SK-N-SH treated with all-trans-retinoic acid at 6 μM for 48 hours (cell line): ENCODE measurements around the gene RTN4RL1.

Experiments
- ATAC-seq: fragments of 200-7000 bp; cut with Tn5 transposase; 3 replicates; pipeline ENCODE4 v1.9.1; 2020; ENCODE audit warnings: mild to moderate bottlenecking, moderate library complexity
- ARNTL ChIP-seq: fragments of 450-650 bp; formaldehyde crosslinking; IDR thresholded peaks from 2 replicates; pipeline ENCODE4 v1.5.0; 2020; ENCODE audit warnings: low read depth, mild to moderate bottlenecking, moderate library complexity, borderline replicate concordance
- BACH2 ChIP-seq: fragments of 250-450 bp; sonication (Bioruptor Pico); IDR thresholded peaks from 2 replicates; pipeline ENCODE4 v1.9.0; 2021; ENCODE audit warnings: mild to moderate bottlenecking, borderline replicate concordance
- CSDC2 ChIP-seq: fragments of 250-450 bp; sonication (Bioruptor Pico); IDR thresholded peaks from 2 replicates; pipeline ENCODE4 v1.5.0; 2020; ENCODE audit warnings: mild to moderate bottlenecking, moderate library complexity
- CSRNP3 ChIP-seq: fragments of 250-450 bp; sonication (Bioruptor Pico); IDR thresholded peaks from 2 replicates; pipeline ENCODE4 v1.5.1; 2021; ENCODE audit warnings: mild to moderate bottlenecking, moderate library complexity
- ESRRG ChIP-seq: fragments of 250-450 bp; sonication (Bioruptor Pico); IDR thresholded peaks from 2 replicates; pipeline ENCODE4 v1.6.1; 2021; ENCODE audit warnings: mild to moderate bottlenecking
- GLIS3 ChIP-seq: fragments of 250-450 bp; sonication (Bioruptor Pico); IDR thresholded peaks from 2 replicates; pipeline ENCODE4 v1.5.0; 2020; ENCODE audit warnings: mild to moderate bottlenecking, moderate library complexity
- ISL1 ChIP-seq: fragments of 250-450 bp; sonication (Bioruptor Pico); IDR thresholded peaks from 2 replicates; pipeline ENCODE4 v2.1.2; 2022; ENCODE audit warnings: mild to moderate bottlenecking, moderate library complexity
- OSR1 ChIP-seq: fragments of 250-450 bp; sonication (Bioruptor Pico); IDR thresholded peaks from 2 replicates; pipeline ENCODE4 v1.8.0; 2022; ENCODE audit warnings: moderate library complexity, mild to moderate bottlenecking, inconsistent platforms
- POU6F1 ChIP-seq: fragments of 250-450 bp; sonication (Bioruptor Pico); IDR thresholded peaks from 2 replicates; pipeline ENCODE4 v1.8.0; 2021; ENCODE audit warnings: low read depth, mild to moderate bottlenecking, moderate library complexity, borderline replicate concordance
- PPARA ChIP-seq: fragments of 250-450 bp; sonication (Bioruptor Pico); IDR thresholded peaks from 2 replicates; pipeline ENCODE4 v1.5.0; 2020; ENCODE audit warnings: mild to moderate bottlenecking, borderline replicate concordance
- RARB ChIP-seq: fragments of 250-450 bp; sonication (Bioruptor Pico); IDR thresholded peaks from 2 replicates; pipeline ENCODE4 v1.8.0; 2021; ENCODE audit warnings: mild to moderate bottlenecking, moderate library complexity
- SNAI2 ChIP-seq: fragments of 250-450 bp; sonication (Bioruptor Pico); IDR thresholded peaks from 2 replicates; pipeline ENCODE4 v1.5.0; 2020; ENCODE audit warnings: mild to moderate bottlenecking, moderate library complexity
- TCF4 ChIP-seq: fragments of 250-450 bp; sonication (Bioruptor Pico); IDR thresholded peaks from 2 replicates; pipeline ENCODE4 v1.8.0; 2021; ENCODE audit warnings: mild to moderate bottlenecking, moderate library complexity, borderline replicate concordance
- TOX ChIP-seq: fragments of 250-450 bp; sonication (Bioruptor Pico); IDR thresholded peaks from 2 replicates; pipeline ENCODE4 v1.8.0; 2021; ENCODE audit warnings: mild to moderate bottlenecking, moderate library complexity, borderline replicate concordance
- TSHZ2 ChIP-seq: fragments of 250-450 bp; sonication (Bioruptor Pico); IDR thresholded peaks from 2 replicates; pipeline ENCODE4 v1.5.0; 2020; ENCODE audit warnings: mild to moderate bottlenecking, moderate library complexity
- ZC3H10 ChIP-seq: fragments of 250-450 bp; sonication (Bioruptor Pico); IDR thresholded peaks from 2 replicates; pipeline ENCODE4 v1.5.1; 2021; ENCODE audit warnings: mild to moderate bottlenecking, moderate library complexity
- ZFP3 ChIP-seq: fragments of 250-450 bp; sonication (Bioruptor Pico); IDR thresholded peaks from 2 replicates; pipeline ENCODE4 v1.5.0; 2020; ENCODE audit warnings: mild to moderate bottlenecking, moderate library complexity
- ZNF70 ChIP-seq: fragments of 450-650 bp; formaldehyde crosslinking; IDR thresholded peaks from 2 replicates; pipeline ENCODE4 v1.5.0; 2020; ENCODE audit warnings: mild to moderate bottlenecking, moderate library complexity
- ZNF8 ChIP-seq: fragments of 450-650 bp; formaldehyde crosslinking; IDR thresholded peaks from 2 replicates; pipeline ENCODE4 v1.5.0; 2020; ENCODE audit warnings: mild to moderate bottlenecking, moderate library complexity

RTN4RL1 gene

GRCh38 chr17:1904273-1905182 lies 120.6 kb downstream of the RTN4RL1 start:
- ATAC-seq: no peak
- TF ChIP-seq ZC3H10 (CRISPR knock-in tag) (no peak), TSHZ2 (CRISPR knock-in tag) (no peak), ISL1 (no peak), OSR1 (CRISPR knock-in tag) (no peak), TOX (CRISPR knock-in tag) (no peak), TCF4 (no peak), ESRRG (CRISPR knock-in tag) (no peak), CSDC2 (CRISPR knock-in tag) (no peak), ZNF70 (CRISPR knock-in tag) (no peak), BACH2 (CRISPR knock-in tag) (no peak), ZFP3 (CRISPR knock-in tag) (no peak), GLIS3 (CRISPR knock-in tag) (no peak), SNAI2 (CRISPR knock-in tag) (no peak), ARNTL (no peak), ZNF8 (CRISPR knock-in tag) (no peak), RARB (CRISPR knock-in tag) (no peak), POU6F1 (no peak), CSRNP3 (CRISPR knock-in tag) (no peak)
- TF ChIP-seq, all 23 proteins: peak for 0

GRCh38 chr17:1899403-1900000 lies 125.6 kb downstream of the RTN4RL1 start:
- TF ChIP-seq ESRRG (CRISPR knock-in tag) (no peak), TOX (CRISPR knock-in tag) (no peak), RARB (CRISPR knock-in tag) (no peak)
- no peak for ATAC-seq

GRCh38 chr17:1898872-1899271 lies 126.3 kb downstream of the RTN4RL1 start:
- ATAC-seq: no peak
- TF ChIP-seq ZFP3 (CRISPR knock-in tag): no peak
- TF ChIP-seq TCF4: no peak
- no peak for TF ChIP-seq TSHZ2 (CRISPR knock-in tag)
- no peak for TF ChIP-seq BACH2 (CRISPR knock-in tag)
- TF ChIP-seq PPARA (CRISPR knock-in tag): no peak
